HepG2 (cell line): ENCODE measurements around the gene NME7. TPM values are rescaled to one million over a fixed set of nuclear protein-coding genes. Genes with fewer than 3 reads are reported as not detected.

ENCODE experiments used
- ATF7-NPFF ChIP-seq: sonication (generic); formaldehyde crosslinking; IDR thresholded peaks from 2 replicates; pipeline ENCODE4 v1.8.1; 2023; ENCODE audit warnings: mild to moderate bottlenecking, low read depth, missing genetic modification reagents, moderate library complexity
- CBX1 ChIP-seq: IDR thresholded peaks from one replicate; pipeline ENCODE4 v1.6.1; 2016; ENCODE audit warnings: antibody characterized with exemption, low read depth
- CEBPG ChIP-seq: IDR thresholded peaks from 2 replicates; pipeline ENCODE4 v1.6.1; 2016
- KDM5B ChIP-seq: sonication (generic); formaldehyde crosslinking; IDR thresholded peaks from 2 replicates; pipeline ENCODE4 v1.4.0; 2020; ENCODE audit warnings: missing genetic modification reagents, mild to moderate bottlenecking, borderline replicate concordance
- MED13 ChIP-seq: sonication (generic); formaldehyde crosslinking; IDR thresholded peaks from 2 replicates; pipeline ENCODE4 v1.5.0; 2020; ENCODE audit warnings: missing genetic modification reagents
- NAIF1 ChIP-seq: sonication (generic); formaldehyde crosslinking; IDR thresholded peaks from 2 replicates; pipeline ENCODE4 v1.5.0; 2020; ENCODE audit warnings: mild to moderate bottlenecking, missing genetic modification reagents, borderline replicate concordance
- NBN ChIP-seq: fragments of 450-650 bp; conservative IDR thresholded peaks from 2 replicates; pipeline ENCODE4 v1.6.1; 2017
- NFYB ChIP-seq: sonication (generic); formaldehyde crosslinking; IDR thresholded peaks from 2 replicates; pipeline ENCODE4 v1.4.0; 2020; ENCODE audit warnings: missing genetic modification reagents
- REL ChIP-seq: sonication (generic); formaldehyde crosslinking; conservative IDR thresholded peaks from 2 replicates; pipeline ENCODE4 v1.8.0; 2022; ENCODE audit warnings: mild to moderate bottlenecking, missing genetic modification reagents, moderate library complexity
- SMC3 ChIP-seq: IDR thresholded peaks from 2 replicates; pipeline ENCODE4 v1.6.1; 2011; ENCODE audit warnings: low read length, improper control_type of control experiment
- SNAI1 ChIP-seq: sonication (generic); formaldehyde crosslinking; IDR thresholded peaks from 2 replicates; pipeline ENCODE4 v1.5.0; 2020; ENCODE audit warnings: mild to moderate bottlenecking, missing genetic modification reagents, borderline replicate concordance
- SPEN ChIP-seq: sonication (generic); formaldehyde crosslinking; IDR thresholded peaks from 2 replicates; pipeline ENCODE4 v1.5.1; 2020; ENCODE audit warnings: low read depth, mild to moderate bottlenecking, missing genetic modification reagents
- TAF15 ChIP-seq: fragments of 200-400 bp; formaldehyde crosslinking; IDR thresholded peaks from one replicate; pipeline ENCODE4 v1.6.1; 2018; ENCODE audit warnings: mild to moderate bottlenecking, low read depth, low read length; ENCODE audit not compliant: poor library complexity, severe bottlenecking
- ZNF121 ChIP-seq: sonication (generic); formaldehyde crosslinking; IDR thresholded peaks from 2 replicates; pipeline ENCODE4 v1.5.0; 2020; ENCODE audit warnings: mild to moderate bottlenecking, missing genetic modification reagents
- ZNF180 ChIP-seq: sonication (generic); formaldehyde crosslinking; IDR thresholded peaks from 2 replicates; pipeline ENCODE4 v1.4.0; 2020; ENCODE audit warnings: low read depth, missing genetic modification reagents, borderline replicate concordance
- ZNF703 ChIP-seq: sonication (generic); formaldehyde crosslinking; IDR thresholded peaks from 2 replicates; pipeline ENCODE4 v1.5.1; 2020; ENCODE audit warnings: missing genetic modification reagents, mild to moderate bottlenecking, moderate library complexity, borderline replicate concordance
- ZNF773 ChIP-seq: sonication (generic); formaldehyde crosslinking; IDR thresholded peaks from 2 replicates; pipeline ENCODE4 v1.4.0; 2020; ENCODE audit warnings: missing genetic modification reagents, borderline replicate concordance
- ZSCAN12 ChIP-seq: sonication (generic); formaldehyde crosslinking; IDR thresholded peaks from 2 replicates; pipeline ENCODE4 v1.9.0; 2021; ENCODE audit warnings: mild to moderate bottlenecking, missing genetic modification reagents
- polyA plus RNA-seq, 8 experiments: library from polyadenylated mRNA; depleted of rRNA in 3 of 8; stranded (reverse) in 7 of 8; unstranded in 1 of 8; fragments of >200 nt; fragmentation: Illumina TruSeq in 4 of 8; extraction: Trizol in 4 of 8; gene quantifications; 2 replicates each; pipeline versions ENCODE4 v1.2.1 to v1.2.3, GENCODE V29; 2011 to 2016; ENCODE audit warnings: low read depth in 4 of 8, missing spikeins in 1 of 8, mixed read lengths in 1 of 8; ENCODE audit not compliant: insufficient read depth in 1 of 8
- total RNA-seq, 5 experiments: library from RNA; depleted of rRNA; stranded (reverse); fragments of >200 nt; fragmentation: Illumina TruSeq; extraction: Trizol; gene quantifications; 2 replicates each; pipeline ENCODE4 v1.2.3, GENCODE V29; 2016; ENCODE audit warnings: low read depth in 1 of 5
- TF ChIP-seq, protein P1 (sequence below): sonication (generic); formaldehyde crosslinking; IDR thresholded peaks from 2 replicates; pipeline ENCODE4 v1.4.0; 2020; ENCODE audit warnings: missing genetic modification reagents
- TF ChIP-seq, protein P2 (sequence below): sonication (generic); formaldehyde crosslinking; IDR thresholded peaks from 2 replicates; pipeline ENCODE4 v1.5.1; 2020; ENCODE audit warnings: missing genetic modification reagents, mild to moderate bottlenecking, borderline replicate concordance
- TF ChIP-seq, protein P3 (sequence below): IDR thresholded peaks from 2 replicates; pipeline ENCODE4 v1.6.1; 2016; ENCODE audit warnings: missing genetic modification reagents, missing compliant biosample characterization
- TF ChIP-seq, protein P4 (sequence below), 2 experiments: fragments of 450-650 bp in 1 of 2; sonication (generic) in 1 of 2; formaldehyde crosslinking; IDR thresholded peaks; 2 replicates each; pipeline versions ENCODE4 v1.5.0 to v1.8.0; 2020 to 2022; ENCODE audit warnings: mild to moderate bottlenecking in 1 of 2, missing genetic modification reagents in 1 of 2
- TF ChIP-seq, protein P5 (sequence below): sonication (generic); formaldehyde crosslinking; IDR thresholded peaks from 2 replicates; pipeline ENCODE4 v1.4.0; 2020; ENCODE audit warnings: mild to moderate bottlenecking, low read depth, missing genetic modification reagents

Gene NME7
- total and polyA plus RNA-seq, 2 of the 13 experiments (the other 11 are each of a cell fraction or from before 2014, with no cell fraction given): 9.4 to 22.5 TPM

DNA sequence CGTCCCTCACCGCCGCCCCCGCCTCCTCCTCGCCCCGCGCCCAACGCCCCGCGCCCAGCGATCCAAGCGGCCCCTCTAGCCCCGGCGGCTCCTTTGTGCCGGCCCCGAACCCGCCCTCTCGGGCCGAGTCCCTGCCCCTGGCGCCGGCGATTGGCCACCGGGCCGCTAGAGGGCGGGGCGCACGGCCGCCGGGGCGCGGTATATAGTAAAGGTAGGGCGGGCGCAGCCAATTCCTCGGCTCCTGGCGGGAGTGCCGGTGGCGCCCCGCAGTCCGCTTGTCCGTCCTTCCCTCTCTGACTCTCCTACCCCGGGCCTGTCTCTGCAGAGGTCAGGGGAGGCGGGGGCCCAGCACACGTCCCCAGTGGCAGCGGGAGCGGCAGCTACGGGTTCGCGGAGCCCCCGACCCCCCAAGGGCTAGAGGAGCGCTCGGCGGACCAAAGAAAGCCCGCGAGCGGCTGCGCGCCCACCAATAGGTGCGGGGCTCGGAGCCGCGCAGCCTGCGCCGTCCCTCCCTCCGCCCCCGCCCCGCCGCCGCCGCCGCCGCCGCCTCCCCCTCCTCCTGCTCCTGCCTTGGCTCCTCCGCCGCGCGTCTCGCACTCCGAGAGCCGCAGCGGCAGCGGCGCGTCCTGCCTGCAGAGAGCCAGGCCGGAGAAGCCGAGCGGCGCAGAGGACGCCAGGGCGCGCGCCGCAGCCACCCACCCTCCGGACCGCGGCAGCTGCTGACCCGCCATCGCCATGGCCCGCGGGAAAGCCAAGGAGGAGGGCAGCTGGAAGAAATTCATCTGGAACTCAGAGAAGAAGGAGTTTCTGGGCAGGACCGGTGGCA lies 261.3 kb downstream of the NME7 start, which contains the start of gene ATP1B1 (continued):
- no peak for TF ChIP-seq ZNF121 (CRISPR knock-in tag)
- no peak for TF ChIP-seq CEBPG (CRISPR knock-in tag)
- 0 out of 2 replicates have a peak, but pooled peaks have one; percentile 60 for TF ChIP-seq ZNF180 (CRISPR knock-in tag)
- TF ChIP-seq, protein P1, sequence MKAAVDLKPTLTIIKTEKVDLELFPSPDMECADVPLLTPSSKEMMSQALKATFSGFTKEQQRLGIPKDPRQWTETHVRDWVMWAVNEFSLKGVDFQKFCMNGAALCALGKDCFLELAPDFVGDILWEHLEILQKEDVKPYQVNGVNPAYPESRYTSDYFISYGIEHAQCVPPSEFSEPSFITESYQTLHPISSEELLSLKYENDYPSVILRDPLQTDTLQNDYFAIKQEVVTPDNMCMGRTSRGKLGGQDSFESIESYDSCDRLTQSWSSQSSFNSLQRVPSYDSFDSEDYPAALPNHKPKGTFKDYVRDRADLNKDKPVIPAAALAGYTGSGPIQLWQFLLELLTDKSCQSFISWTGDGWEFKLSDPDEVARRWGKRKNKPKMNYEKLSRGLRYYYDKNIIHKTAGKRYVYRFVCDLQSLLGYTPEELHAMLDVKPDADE (CRISPR knock-in tag): no peak
- TF ChIP-seq, protein P2, sequence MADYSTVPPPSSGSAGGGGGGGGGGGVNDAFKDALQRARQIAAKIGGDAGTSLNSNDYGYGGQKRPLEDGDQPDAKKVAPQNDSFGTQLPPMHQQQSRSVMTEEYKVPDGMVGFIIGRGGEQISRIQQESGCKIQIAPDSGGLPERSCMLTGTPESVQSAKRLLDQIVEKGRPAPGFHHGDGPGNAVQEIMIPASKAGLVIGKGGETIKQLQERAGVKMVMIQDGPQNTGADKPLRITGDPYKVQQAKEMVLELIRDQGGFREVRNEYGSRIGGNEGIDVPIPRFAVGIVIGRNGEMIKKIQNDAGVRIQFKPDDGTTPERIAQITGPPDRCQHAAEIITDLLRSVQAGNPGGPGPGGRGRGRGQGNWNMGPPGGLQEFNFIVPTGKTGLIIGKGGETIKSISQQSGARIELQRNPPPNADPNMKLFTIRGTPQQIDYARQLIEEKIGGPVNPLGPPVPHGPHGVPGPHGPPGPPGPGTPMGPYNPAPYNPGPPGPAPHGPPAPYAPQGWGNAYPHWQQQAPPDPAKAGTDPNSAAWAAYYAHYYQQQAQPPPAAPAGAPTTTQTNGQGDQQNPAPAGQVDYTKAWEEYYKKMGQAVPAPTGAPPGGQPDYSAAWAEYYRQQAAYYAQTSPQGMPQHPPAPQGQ (CRISPR knock-in tag): no peak
- TF ChIP-seq NAIF1 (CRISPR knock-in tag): no peak
- 0 out of 2 replicates have a peak, but pooled peaks have one; percentile 5 for TF ChIP-seq SPEN (CRISPR knock-in tag)
- TF ChIP-seq, protein P3, sequence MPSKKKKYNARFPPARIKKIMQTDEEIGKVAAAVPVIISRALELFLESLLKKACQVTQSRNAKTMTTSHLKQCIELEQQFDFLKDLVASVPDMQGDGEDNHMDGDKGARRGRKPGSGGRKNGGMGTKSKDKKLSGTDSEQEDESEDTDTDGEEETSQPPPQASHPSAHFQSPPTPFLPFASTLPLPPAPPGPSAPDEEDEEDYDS (CRISPR knock-in tag): peak; percentile 98
- no peak for TF ChIP-seq TAF15
- TF ChIP-seq NBN: no peak
- TF ChIP-seq CBX1: peak; percentile 75
- TF ChIP-seq, protein P4, sequence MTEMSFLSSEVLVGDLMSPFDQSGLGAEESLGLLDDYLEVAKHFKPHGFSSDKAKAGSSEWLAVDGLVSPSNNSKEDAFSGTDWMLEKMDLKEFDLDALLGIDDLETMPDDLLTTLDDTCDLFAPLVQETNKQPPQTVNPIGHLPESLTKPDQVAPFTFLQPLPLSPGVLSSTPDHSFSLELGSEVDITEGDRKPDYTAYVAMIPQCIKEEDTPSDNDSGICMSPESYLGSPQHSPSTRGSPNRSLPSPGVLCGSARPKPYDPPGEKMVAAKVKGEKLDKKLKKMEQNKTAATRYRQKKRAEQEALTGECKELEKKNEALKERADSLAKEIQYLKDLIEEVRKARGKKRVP (CRISPR knock-in tag; IDR thresholded peaks at IDR 0.05): 0 out of 4 replicates have a peak, but pooled peaks of 1 of the 2 experiments have one; percentile 18
- peak; percentile 83; the same call in 1 of the 2 replicates for TF ChIP-seq REL (CRISPR knock-in tag)
- TF ChIP-seq ZSCAN12 (CRISPR knock-in tag): 0 out of 2 replicates have a peak, but pooled peaks have one; percentile 24
- TF ChIP-seq, protein P5, sequence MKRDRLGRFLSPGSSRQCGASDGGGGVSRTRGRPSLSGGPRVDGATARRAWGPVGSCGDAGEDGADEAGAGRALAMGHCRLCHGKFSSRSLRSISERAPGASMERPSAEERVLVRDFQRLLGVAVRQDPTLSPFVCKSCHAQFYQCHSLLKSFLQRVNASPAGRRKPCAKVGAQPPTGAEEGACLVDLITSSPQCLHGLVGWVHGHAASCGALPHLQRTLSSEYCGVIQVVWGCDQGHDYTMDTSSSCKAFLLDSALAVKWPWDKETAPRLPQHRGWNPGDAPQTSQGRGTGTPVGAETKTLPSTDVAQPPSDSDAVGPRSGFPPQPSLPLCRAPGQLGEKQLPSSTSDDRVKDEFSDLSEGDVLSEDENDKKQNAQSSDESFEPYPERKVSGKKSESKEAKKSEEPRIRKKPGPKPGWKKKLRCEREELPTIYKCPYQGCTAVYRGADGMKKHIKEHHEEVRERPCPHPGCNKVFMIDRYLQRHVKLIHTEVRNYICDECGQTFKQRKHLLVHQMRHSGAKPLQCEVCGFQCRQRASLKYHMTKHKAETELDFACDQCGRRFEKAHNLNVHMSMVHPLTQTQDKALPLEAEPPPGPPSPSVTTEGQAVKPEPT (CRISPR knock-in tag): no peak; the same call in 1 of the 2 replicates
- 0 out of 2 replicates have a peak, but pooled peaks have one; percentile 28 for TF ChIP-seq ZNF773 (CRISPR knock-in tag)
- TF ChIP-seq ZNF703 (CRISPR knock-in tag): 0 out of 2 replicates have a peak, but pooled peaks have one; percentile 27
- no peak for TF ChIP-seq KDM5B (CRISPR knock-in tag)
- peak; percentile 31; the same call in 1 of the 2 replicates for TF ChIP-seq MED13 (CRISPR knock-in tag)
- no peak for TF ChIP-seq SMC3
- TF ChIP-seq NFYB (CRISPR knock-in tag): peak; percentile 75
- TF ChIP-seq ATF7-NPFF (CRISPR knock-in tag): 0 out of 2 replicates have a peak, but pooled peaks have one; percentile 40
- TF ChIP-seq SNAI1 (CRISPR knock-in tag): no peak
